Stimulated activated naive B cell treated with anti-CD40 and anti-IgM and Interleukin-4, amounts not matched to agents 10 μg/mL and 1 μg/mL and 100 μg/mL, for 72 hours (primary cell): ENCODE data around the gene PRUNE2.
A peak's percentile ranks its signal among the peaks of the same experiment; 100 is the strongest.

Source experiments
- ATAC-seq, 2 donors: fragments of 150-1000 bp; cut with Tn5 transposase; replicated peaks; 2 replicates each; pipeline ENCODE4 v1.10.0; 2021; ENCODE audit warnings: moderate library complexity in 1 of 2
- DNase-seq: peaks from one replicate; pipeline ENCODE4 v3.0.0; 2021
- H3K27ac Mint-ChIP-seq: one replicate; pipeline ENCODE4 v1.8.0; 2022; ENCODE audit warnings: mild to moderate bottlenecking, mixed read lengths
- H3K27me3 Mint-ChIP-seq, 2 donors: one replicate each; pipeline ENCODE4 v1.8.0; 2022; ENCODE audit warnings: mixed read lengths in 2 of 2
- H3K36me3 Mint-ChIP-seq, 2 donors: one replicate each; pipeline ENCODE4 v1.8.0; 2022; ENCODE audit warnings: mixed read lengths in 2 of 2, mild to moderate bottlenecking in 1 of 2
- H3K4me1 Mint-ChIP-seq, 2 donors: one replicate each; pipeline ENCODE4 v1.8.0; 2022; ENCODE audit warnings: mixed read lengths in 2 of 2, mild to moderate bottlenecking in 1 of 2
- H3K4me3 Mint-ChIP-seq, 2 donors: one replicate each; pipeline ENCODE4 v1.8.0; 2022; ENCODE audit warnings: mild to moderate bottlenecking in 2 of 2, mixed read lengths in 2 of 2, moderate library complexity in 1 of 2
- H3K9me3 Mint-ChIP-seq, 2 donors: one replicate each; pipeline ENCODE4 v1.8.0; 2022; ENCODE audit warnings: mixed read lengths in 2 of 2, mild to moderate bottlenecking in 1 of 2

Gene PRUNE2

DNA sequence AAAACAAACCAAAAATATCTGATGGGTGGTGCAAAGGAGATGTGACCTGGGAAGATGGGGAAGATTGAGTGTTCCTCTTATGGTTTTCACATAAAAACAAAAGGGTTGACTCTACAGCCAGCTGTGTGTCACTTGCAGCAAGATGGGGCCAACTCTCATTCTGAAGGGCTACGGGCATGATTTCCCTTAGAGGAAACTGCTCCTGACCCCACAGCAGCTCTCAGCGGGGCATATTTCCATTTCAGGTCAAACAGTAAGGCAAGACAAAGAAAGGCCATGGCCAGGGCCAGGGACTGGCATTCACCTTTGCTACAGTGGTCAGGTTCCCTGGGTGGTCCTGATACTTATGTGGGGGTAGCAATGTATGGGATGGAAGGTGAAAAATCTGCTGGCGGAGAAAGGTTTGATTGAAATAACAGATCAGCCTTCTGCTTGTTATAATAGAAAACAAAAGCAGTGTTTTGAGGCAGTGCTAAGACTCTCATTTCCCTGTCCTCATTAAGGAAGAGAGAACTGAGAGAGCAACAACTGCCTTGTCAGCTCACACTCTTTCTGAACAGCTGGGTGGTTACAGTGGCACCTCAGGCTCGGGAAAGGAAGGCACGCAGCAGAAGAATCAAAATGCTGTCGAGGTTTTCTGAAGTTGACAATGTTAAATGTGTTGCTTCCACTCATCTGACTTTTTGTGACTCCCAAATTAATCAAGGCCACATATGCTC, 262.4 kb downstream of the PRUNE2 start:
- Mint-ChIP-seq H3K27me3 (no peaks in the 10 kb centered on the region), H3K27ac (peak overlapping the region; percentile 85), H3K36me3 (peaks cover 0 to 5% of the 10 kb centered on the region in 2 donors), H3K4me1 (peaks cover 22 to 36% of the 10 kb centered on the region in 2 donors), H3K4me3 (peak overlapping the region; percentile 69 to 84), H3K9me3 (no peaks in the 10 kb centered on the region)
- DNase-seq (peak; percentile 30), ATAC-seq (peak; percentile 98 to 99)

DNA sequence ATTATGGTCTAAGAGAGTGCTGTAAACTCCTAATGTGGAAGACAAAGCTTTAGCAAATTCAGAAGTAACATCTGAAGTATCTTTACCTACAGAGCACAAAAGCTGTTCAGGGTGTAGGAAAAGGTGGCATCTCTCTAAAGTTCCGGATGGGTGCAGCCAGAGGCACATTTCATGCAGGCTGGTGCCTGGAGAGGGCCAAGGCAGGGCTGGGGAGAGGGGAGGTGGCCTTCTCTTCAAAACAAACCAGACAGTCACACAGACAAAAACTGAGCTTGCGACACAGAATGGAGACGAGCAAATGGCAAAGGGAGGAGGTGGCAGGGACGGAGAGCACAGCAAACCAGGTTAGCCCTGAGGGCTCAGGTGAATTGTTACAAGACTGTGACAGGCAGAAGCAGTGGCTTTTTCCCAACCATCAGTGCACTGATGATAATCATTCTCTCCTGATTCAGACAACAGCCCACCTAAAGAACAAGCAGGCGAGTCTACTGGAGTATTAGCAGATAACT, 263.2 kb downstream of the PRUNE2 start:
- no peaks in the 10 kb centered on the region for H3K9me3 Mint-ChIP-seq
- ATAC-seq, result no peak
- H3K4me3 Mint-ChIP-seq, result peak overlapping the region in 1 of 2 donors; percentile 45
- H3K36me3 Mint-ChIP-seq, result peaks cover 0 to 5% of the 10 kb centered on the region in 2 donors
- DNase-seq, result no peak
- no peaks in the 10 kb centered on the region for H3K27me3 Mint-ChIP-seq
- H3K27ac Mint-ChIP-seq, result no peak overlapping the region
- H3K4me1 Mint-ChIP-seq, result peaks cover 22 to 36% of the 10 kb centered on the region in 2 donors

DNA sequence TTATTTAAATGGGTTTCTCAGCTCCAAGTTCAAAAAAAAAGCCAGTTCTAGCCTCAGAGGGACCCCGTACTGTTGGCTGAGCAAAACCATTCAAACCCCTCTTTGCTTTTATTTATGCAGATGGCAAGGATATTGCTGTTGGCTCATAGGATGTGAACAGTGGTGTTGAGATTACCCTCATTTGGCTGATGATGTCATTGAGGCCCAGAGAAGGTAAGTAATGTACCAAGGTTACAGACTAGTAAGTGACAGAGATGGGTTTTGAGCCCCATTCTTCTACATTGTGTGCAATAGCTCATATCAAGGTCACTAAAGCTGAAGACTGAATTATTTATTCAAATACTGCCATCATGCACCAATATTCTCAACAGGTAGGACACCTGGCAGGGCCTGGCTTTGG, 263.8 kb downstream of the PRUNE2 start:
- Mint-ChIP-seq H3K9me3 (no peaks in the 10 kb centered on the region), H3K27ac (no peak overlapping the region), H3K27me3 (no peaks in the 10 kb centered on the region), H3K36me3 (peaks cover 0 to 5% of the 10 kb centered on the region in 2 donors), H3K4me1 (peaks cover 24 to 41% of the 10 kb centered on the region in 2 donors), H3K4me3 (no peak overlapping the region)
- DNase-seq (no peak), ATAC-seq (no peak)

DNA sequence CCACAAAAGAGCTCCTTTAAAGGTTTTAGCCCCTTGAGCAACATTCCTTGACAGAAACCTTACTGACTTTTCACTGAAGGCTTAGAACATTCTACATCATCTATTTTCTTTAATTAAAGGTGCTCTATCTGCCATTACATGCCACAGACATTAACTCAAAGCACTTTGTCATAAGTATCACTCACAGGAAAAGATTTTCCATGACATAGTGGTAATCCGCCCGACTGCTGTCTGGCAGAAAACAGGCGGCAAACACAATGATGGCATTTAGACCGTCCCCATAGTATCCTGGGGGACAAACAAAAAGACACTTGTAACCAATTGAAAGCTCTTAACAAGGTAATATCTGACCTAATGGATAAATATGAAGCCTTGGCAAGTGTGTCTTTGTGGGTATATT, 267.9 kb downstream of the PRUNE2 start:
- no peak overlapping the region for H3K27ac Mint-ChIP-seq
- no peaks in the 10 kb centered on the region for H3K27me3 Mint-ChIP-seq
- ATAC-seq (no peak), DNase-seq (no peak)
- no peak overlapping the region for H3K4me3 Mint-ChIP-seq
- H3K4me1 Mint-ChIP-seq, result peaks cover 14 to 21% of the 10 kb centered on the region in 2 donors
- no peaks in the 10 kb centered on the region for H3K9me3 Mint-ChIP-seq
- H3K36me3 Mint-ChIP-seq, result no peaks in the 10 kb centered on the region

DNA sequence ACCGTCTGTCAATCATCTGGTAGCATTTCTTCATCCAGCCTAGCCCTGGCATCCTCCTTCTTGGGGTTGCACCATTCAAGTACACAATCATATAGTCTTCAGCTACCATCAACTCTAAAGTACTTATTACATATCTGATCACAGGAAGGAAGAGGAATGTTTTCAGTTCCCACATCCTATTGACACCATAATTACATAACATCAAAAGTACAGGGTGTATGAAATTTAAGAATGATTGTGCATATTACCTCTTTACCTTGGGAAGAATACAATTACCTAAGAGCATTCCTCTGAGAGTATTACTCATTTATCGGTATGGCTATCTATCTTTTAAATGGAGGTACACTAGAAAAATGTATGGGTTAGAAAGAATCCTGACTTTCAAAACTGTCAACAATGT, 268.5 kb downstream of the PRUNE2 start:
- DNase-seq (no peak), ATAC-seq (no peak)
- Mint-ChIP-seq H3K27me3 (no peaks in the 10 kb centered on the region), H3K27ac (no peak overlapping the region), H3K9me3 (no peaks in the 10 kb centered on the region), H3K4me1 (peaks cover 8 to 15% of the 10 kb centered on the region in 2 donors), H3K4me3 (no peak overlapping the region), H3K36me3 (no peaks in the 10 kb centered on the region)

DNA sequence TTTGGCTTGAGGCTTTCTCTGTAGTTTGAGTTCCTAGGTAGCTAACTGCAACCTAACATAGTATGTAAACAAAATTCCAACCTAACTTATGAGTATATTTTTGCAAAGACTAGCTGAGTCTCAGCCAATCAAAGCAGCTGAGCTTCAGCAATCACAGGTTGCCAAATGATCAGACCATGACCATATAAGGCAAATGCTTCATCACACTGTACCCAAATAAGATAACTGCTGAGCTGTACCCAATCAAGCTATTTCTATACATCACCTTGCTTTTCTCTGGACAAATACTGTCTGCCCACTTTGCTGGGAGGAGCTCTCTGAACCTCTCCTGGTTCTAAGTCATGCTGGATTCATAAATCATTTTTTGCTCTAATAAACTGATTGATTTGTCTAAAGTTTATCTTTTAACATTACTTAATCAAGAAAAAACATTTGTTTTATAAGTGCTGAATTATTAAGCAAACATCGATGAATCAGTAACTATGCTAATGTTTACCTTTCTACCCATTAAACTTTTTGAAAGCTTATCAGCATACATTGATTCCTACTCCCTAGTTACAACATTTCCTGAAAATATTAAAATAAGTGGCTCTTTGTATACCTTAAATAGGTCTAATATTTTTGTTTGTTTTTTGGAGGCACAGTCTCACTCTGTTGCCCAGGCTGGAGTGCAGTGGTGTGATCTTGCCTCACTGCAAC, 271.4 kb downstream of the PRUNE2 start:
- Mint-ChIP-seq H3K27me3 (peaks cover 0 to 4% of the 10 kb centered on the region in 2 donors), H3K9me3 (no peaks in the 10 kb centered on the region), H3K27ac (no peak overlapping the region), H3K36me3 (peaks cover 0 to 7% of the 10 kb centered on the region in 2 donors), H3K4me3 (no peak overlapping the region), H3K4me1 (peaks cover 7 to 21% of the 10 kb centered on the region in 2 donors)
- ATAC-seq (peak; percentile 33 to 72), DNase-seq (no peak)

DNA sequence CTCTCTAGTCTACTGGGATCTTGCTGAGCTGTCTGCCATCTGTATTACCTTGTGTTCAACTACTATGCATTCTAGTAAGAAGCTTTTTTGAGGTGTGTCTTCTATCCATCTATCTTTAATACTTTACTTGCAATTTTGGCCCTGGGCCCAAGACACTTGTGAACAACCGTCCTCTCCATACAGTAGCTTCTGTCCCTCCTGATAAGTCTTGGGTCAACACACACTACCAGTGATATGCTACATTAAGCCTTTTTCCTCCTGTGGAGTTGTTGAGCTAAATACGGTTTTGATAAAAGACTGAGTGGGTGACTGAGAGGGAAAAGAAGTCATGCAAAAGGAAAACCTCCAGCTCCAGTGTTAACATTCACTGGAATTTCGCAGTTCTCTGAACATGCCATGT, 275.0 kb downstream of the PRUNE2 start:
- Mint-ChIP-seq H3K4me1 (peaks cover 12 to 43% of the 10 kb centered on the region in 2 donors), H3K27ac (no peak overlapping the region)

DNA sequence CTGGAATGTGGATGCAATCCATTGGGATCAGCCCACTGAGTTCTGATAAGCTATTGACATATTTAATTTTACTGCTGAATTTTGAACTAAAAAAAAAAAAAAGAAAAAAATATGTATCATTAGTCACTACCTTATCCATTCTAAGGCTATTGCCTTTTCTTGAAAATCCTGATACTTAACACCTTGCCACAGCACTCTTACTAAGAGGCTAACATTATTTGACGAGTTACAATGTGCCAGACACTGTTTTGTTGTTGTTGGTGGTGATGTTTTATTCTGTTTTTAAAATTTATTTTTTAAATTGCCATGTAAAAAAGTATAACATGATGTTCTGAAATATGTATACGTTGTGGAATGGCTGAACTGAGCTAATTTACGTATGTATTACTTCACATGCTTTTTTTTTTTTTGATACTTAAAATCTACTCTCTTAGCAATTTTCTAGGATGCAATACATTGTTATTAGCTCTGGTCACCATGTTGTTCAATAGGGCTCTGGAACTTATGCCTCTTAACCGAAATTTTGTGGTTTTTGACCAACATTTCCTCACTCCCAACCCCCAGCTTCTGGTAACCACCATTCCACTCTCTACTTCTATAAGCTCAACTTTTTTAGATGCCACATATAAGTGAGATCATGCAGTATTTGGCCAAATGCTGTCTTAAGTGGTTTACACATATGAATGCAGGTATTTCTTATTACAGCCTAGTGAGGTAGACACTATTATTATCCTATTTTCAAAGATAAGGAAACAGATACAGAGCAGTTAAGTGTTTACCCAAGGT, 276.5 kb downstream of the PRUNE2 start:
- peaks cover 0 to 7% of the 10 kb centered on the region in 2 donors for H3K36me3 Mint-ChIP-seq
- H3K27me3 Mint-ChIP-seq, result peaks cover 0 to 4% of the 10 kb centered on the region in 2 donors
- peak overlapping the region; percentile 14 for H3K27ac Mint-ChIP-seq
- DNase-seq, result no peak
- peak; percentile 18 to 19 for ATAC-seq
- peaks cover 18 to 48% of the 10 kb centered on the region in 2 donors for H3K4me1 Mint-ChIP-seq
- H3K9me3 Mint-ChIP-seq, result no peaks in the 10 kb centered on the region
- H3K4me3 Mint-ChIP-seq, result no peak overlapping the region

More for the DNA sequence above, 275.0 kb downstream of the PRUNE2 start:
- peaks cover 0 to 7% of the 10 kb centered on the region in 2 donors for H3K36me3 Mint-ChIP-seq
- no peak overlapping the region for H3K4me3 Mint-ChIP-seq
- ATAC-seq, result no peak
- DNase-seq, result no peak
- H3K27me3 Mint-ChIP-seq, result peaks cover 0 to 4% of the 10 kb centered on the region in 2 donors
- no peaks in the 10 kb centered on the region for H3K9me3 Mint-ChIP-seq

DNA sequence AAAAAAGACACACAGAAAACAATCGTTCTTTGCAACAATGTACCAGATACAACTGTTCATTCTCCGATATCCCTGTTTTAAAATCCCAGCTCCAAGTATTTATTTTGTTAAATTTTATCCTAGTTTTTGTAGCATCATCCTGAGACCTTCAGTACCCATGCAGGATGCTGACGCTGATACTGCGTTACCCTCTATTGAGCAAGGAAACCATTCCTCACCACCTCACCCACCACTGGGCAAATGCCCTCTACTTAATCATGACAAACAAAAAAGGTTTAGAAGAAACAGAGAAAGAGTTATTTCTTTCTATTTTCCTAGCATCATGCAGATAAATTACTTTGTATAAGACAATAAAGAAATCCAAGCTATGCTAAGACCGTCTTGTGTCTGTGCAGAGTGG, 277.8 kb downstream of the PRUNE2 start:
- DNase-seq (no peak), ATAC-seq (peak; percentile 50 to 54)
- Mint-ChIP-seq H3K9me3 (no peaks in the 10 kb centered on the region), H3K4me1 (peaks cover 21 to 54% of the 10 kb centered on the region in 2 donors), H3K27ac (no peak overlapping the region), H3K4me3 (no peak overlapping the region), H3K27me3 (peaks cover 0 to 4% of the 10 kb centered on the region in 2 donors), H3K36me3 (peaks cover 0 to 7% of the 10 kb centered on the region in 2 donors)

DNA sequence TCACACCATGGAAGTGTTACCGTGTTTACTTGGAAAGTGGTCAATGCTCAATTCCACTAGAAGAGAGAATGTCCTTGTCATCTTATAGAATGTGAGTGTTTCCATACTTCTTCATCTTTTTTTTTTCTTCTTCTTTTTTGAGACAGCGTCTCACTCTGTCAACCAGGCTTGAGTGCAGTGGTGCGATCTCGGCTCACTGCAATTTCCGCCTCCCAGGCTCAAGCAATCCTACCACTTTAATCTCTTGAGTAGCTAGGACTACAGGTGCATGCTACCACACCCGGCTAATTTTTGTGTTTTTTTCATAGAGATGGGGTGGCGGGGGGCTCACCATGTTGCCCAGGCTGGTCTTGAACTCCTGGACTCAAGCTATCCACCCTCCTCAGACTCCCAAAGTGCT, 278.9 kb downstream of the PRUNE2 start:
- Mint-ChIP-seq H3K36me3 (peaks cover 0 to 7% of the 10 kb centered on the region in 2 donors), H3K4me1 (peaks cover 21 to 58% of the 10 kb centered on the region in 2 donors), H3K4me3 (peak overlapping the region in 1 of 2 donors; percentile 47), H3K9me3 (no peaks in the 10 kb centered on the region), H3K27ac (peak overlapping the region; percentile 1), H3K27me3 (peaks cover 0 to 4% of the 10 kb centered on the region in 2 donors)
- no peak for ATAC-seq
- DNase-seq, result no peak

DNA sequence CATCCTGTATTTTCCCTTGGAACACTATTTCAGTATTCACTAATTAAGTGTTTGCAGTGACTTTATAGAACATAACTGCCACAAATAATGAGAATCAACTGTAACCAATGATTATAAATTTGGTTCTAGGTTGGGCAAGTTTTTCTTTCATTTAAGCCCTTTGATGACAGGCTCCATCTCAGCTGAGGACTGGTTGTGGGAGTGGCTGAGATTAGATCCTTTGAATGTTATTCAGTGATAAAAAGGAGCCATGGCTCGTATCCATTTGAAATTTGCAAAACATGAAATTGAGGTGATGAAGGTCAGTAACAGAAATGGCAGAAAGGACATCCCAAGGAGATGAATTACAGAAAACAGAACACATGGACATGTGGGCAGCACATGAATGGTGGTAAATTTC, 279.8 kb downstream of the PRUNE2 start:
- no peak overlapping the region for H3K4me3 Mint-ChIP-seq
- H3K36me3 Mint-ChIP-seq, result peaks cover 0 to 5% of the 10 kb centered on the region in 2 donors
- H3K4me1 Mint-ChIP-seq, result peaks cover 21 to 58% of the 10 kb centered on the region in 2 donors
- no peak overlapping the region for H3K27ac Mint-ChIP-seq
- DNase-seq (no peak), ATAC-seq (no peak)
- no peaks in the 10 kb centered on the region for H3K9me3 Mint-ChIP-seq
- peaks cover 0 to 3% of the 10 kb centered on the region in 2 donors for H3K27me3 Mint-ChIP-seq

DNA sequence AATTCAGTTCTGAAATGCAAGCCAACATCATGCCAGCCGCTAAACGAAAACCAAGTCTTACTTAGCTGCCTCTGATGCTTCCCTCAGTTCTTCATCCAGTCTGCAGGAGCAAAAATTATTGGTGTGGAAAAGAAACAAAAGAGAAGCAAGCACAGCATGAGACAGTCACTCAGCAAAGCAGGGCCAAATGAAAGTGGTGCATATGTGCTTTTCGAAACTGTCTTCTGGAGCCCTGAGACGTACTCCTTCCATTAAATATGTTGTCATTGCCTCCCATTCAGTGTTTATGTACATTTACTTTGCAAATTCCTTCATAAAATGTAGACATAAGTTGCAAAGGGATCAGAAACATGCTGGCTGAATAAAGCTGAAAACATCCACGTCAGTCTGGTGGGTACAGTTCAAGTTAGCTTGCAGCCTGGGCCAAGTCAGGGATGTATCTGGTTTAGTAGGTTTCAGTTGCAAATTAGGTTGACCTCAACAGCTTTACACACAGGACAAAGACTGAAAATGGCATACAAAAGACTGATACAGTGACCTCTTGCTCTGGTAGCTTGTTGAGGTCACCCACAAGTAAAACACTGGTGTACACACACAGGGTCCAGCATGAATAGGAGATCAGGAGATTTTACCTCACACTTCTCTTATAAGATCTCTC, 281.4 kb downstream of the PRUNE2 start:
- Mint-ChIP-seq H3K27me3 (no peaks in the 10 kb centered on the region), H3K4me1 (peaks cover 19 to 52% of the 10 kb centered on the region in 2 donors), H3K27ac (no peak overlapping the region), H3K36me3 (no peaks in the 10 kb centered on the region), H3K9me3 (no peaks in the 10 kb centered on the region), H3K4me3 (no peak overlapping the region)
- ATAC-seq (peak; percentile 51 to 56), DNase-seq (no peak)

DNA sequence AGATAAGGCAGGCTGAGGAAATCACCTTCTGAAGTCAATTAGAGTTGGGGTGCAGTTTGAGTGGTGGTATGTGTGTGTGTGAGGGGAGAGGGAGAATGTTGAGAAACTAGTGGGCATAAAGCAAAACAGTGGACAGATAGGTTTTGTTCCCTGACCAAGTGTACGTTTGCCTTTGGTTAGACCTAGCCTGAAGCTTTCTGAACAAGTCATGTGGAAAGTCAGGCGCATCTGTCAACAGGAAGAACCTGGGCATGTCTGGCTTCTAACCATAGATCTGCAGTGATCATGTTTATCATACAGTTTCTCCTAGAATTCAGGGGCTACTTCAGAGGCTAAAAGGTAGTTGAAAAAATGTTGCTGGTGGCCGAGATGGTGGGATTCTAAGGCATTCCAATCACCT, 284.9 kb downstream of the PRUNE2 start:
- no peak for ATAC-seq
- H3K27me3 Mint-ChIP-seq, result no peaks in the 10 kb centered on the region
- no peak overlapping the region for H3K27ac Mint-ChIP-seq
- H3K9me3 Mint-ChIP-seq, result no peaks in the 10 kb centered on the region
- H3K4me1 Mint-ChIP-seq, result peaks cover 12 to 26% of the 10 kb centered on the region in 2 donors
- H3K4me3 Mint-ChIP-seq, result no peak overlapping the region
- no peaks in the 10 kb centered on the region for H3K36me3 Mint-ChIP-seq
- no peak for DNase-seq

DNA sequence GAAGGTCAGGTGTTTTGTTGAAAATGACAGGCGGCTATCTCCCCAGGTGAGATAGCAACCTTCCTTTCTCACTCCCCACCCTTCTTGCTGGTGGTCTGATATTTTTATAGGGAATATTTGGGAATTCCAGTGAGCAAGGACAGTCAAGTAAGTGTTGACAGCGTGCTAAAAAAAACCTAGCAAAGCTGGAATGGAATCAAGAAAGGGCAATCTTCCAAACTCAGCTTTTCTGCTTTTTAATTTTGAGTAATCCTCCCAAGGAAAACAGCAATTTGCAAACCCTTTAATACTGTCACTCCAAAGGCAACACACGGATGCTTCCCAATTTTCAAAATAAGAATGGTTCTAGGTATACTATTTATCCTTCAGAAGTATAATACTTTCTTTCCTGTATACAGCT, 285.3 kb downstream of the PRUNE2 start:
- DNase-seq (no peak), ATAC-seq (no peak)
- Mint-ChIP-seq H3K4me3 (no peak overlapping the region), H3K27me3 (no peaks in the 10 kb centered on the region), H3K9me3 (no peaks in the 10 kb centered on the region), H3K27ac (no peak overlapping the region), H3K36me3 (no peaks in the 10 kb centered on the region), H3K4me1 (peaks cover 12 to 29% of the 10 kb centered on the region in 2 donors)
